Measurements from ENCODE around the gene RAB6A.

DNA sequence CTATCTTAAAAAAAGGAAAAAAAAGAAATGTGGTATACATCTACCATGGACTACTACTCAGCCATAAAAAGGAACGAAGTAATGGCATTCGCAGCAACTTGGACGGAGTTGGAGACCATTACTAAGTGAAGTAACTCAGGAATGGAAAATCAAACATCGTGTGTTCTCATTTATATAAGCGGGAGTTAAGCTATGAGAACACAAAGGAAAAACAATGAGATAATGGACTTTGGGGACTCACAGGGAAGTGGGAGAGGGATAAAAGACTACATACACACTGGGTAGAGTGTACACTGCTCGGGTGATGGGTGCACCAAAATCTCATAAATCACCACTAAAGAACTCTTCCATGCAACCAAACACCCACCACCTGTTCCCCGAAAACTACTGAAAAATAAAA is 11.8 kb downstream of the RAB6A start:
- TF ChIP-seq, protein P1, sequence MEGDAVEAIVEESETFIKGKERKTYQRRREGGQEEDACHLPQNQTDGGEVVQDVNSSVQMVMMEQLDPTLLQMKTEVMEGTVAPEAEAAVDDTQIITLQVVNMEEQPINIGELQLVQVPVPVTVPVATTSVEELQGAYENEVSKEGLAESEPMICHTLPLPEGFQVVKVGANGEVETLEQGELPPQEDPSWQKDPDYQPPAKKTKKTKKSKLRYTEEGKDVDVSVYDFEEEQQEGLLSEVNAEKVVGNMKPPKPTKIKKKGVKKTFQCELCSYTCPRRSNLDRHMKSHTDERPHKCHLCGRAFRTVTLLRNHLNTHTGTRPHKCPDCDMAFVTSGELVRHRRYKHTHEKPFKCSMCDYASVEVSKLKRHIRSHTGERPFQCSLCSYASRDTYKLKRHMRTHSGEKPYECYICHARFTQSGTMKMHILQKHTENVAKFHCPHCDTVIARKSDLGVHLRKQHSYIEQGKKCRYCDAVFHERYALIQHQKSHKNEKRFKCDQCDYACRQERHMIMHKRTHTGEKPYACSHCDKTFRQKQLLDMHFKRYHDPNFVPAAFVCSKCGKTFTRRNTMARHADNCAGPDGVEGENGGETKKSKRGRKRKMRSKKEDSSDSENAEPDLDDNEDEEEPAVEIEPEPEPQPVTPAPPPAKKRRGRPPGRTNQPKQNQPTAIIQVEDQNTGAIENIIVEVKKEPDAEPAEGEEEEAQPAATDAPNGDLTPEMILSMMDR (IDR thresholded peaks at IDR 0.05; ENCODE audit: extremely low read depth in 1 of 2, insufficient read depth in 1 of 2, low read depth in 1 of 2, low read length in 2 of 2) = no peak
- TF ChIP-seq POLR2AphosphoS5 (IDR thresholded peaks at IDR 0.05; ENCODE audit: insufficient read depth, low read depth, low read length) = no peak
- no peak for TF ChIP-seq GATA2 (IDR thresholded peaks at IDR 0.05; ENCODE audit: insufficient read depth, insufficient read length, low read depth, low read length)
- no peak for TF ChIP-seq FOS (IDR thresholded peaks at IDR 0.05; ENCODE audit: borderline replicate concordance, insufficient read depth, low read length)
- no peak for TF ChIP-seq POLR2A (IDR thresholded peaks at IDR 0.05; ENCODE audit: low read depth, low read length)
- TF ChIP-seq MYC (IDR thresholded peaks at IDR 0.05; ENCODE audit: low read depth, low read length) = no peak
- TF ChIP-seq EZH2 (IDR thresholded peaks at IDR 0.05; ENCODE audit: borderline replicate concordance, low read depth, low read length, severe bottlenecking) = no peak
- TF ChIP-seq MAX (IDR thresholded peaks at IDR 0.05; ENCODE audit: insufficient read depth, insufficient read length) = no peak
- no peak for TF ChIP-seq JUN (IDR thresholded peaks at IDR 0.05; ENCODE audit: borderline replicate concordance, insufficient read depth, insufficient read length, low read depth)
